Ascending aorta (tissue), 2 donors: Measurements from ENCODE around the gene CHCHD3. TPM values are rescaled to one million over a fixed set of nuclear protein-coding genes. Genes with fewer than 3 reads are reported as not detected.

Experiments
- DNase-seq, 2 donors: peaks; one replicate each; pipeline ENCODE4 v3.0.0-alpha.2; 2019; ENCODE audit warnings: low spot score in 2 of 2
- H3K27ac ChIP-seq, 2 donors: fragments of 200-600 bp; sonication (generic); one replicate each; pipeline ENCODE4 v1.5.1; 2016 to 2017; ENCODE audit warnings: mild to moderate bottlenecking in 1 of 2
- H3K27me3 ChIP-seq: fragments of 200-600 bp; sonication (generic); one replicate; pipeline ENCODE4 v1.5.1; 2017
- H3K36me3 ChIP-seq, 2 donors: fragments of 200-600 bp; sonication (generic); one replicate each; pipeline ENCODE4 v1.5.1; 2016
- H3K4me1 ChIP-seq, 2 donors: fragments of 200-600 bp; sonication (generic); one replicate each; pipeline ENCODE4 v1.5.1; 2016 to 2017; ENCODE audit warnings: mild to moderate bottlenecking in 1 of 2
- H3K4me3 ChIP-seq, 2 donors: fragments of 200-600 bp; sonication (generic); one replicate each; pipeline ENCODE4 v1.5.1; 2016 to 2017; ENCODE audit warnings: mild to moderate bottlenecking in 1 of 2
- H3K9me3 ChIP-seq, 2 donors: fragments of 200-600 bp; sonication (generic); one replicate each; pipeline ENCODE4 v1.5.1; 2016
- intact Hi-C: fragments of 100-400 bp; cut with DNase I; formaldehyde crosslinking; loops from one replicate; pipeline ENCODE4 v1.15.1; 2023
- total RNA-seq: library from RNA; depleted of rRNA; stranded (reverse); fragments of >200 nt; gene quantifications from one replicate; pipeline ENCODE4 v1.1.0, GENCODE V29; 2016
- TF ChIP-seq, protein P1 (sequence below), 3 experiments: fragments of 200-600 bp in 2 of 3; fragments of 450-650 bp in 1 of 3; sonication (generic) in 2 of 3; IDR thresholded peaks; one replicate each; pipeline ENCODE4 v1.5.1; 2016 to 2019; ENCODE audit warnings: antibody characterized with exemption in 3 of 3, mild to moderate bottlenecking in 1 of 3, moderate library complexity in 1 of 3

CHCHD3 gene
- total RNA-seq, 1 donor from 2014 or later = 26.2 TPM

- intact Hi-C loops = no loop called here
- Histone ChIP-seq H3K4me3 (no peak overlapping the region), H3K4me1 (peaks cover 0 to 4% of the 10 kb centered on the region in 2 donors), H3K27ac (peak overlapping the region; percentile 7 to 44), H3K9me3 (no peaks in the 10 kb centered on the region), H3K36me3 (peaks cover 6 to 18% of the 10 kb centered on the region in 2 donors), H3K27me3 (no peaks in the 10 kb centered on the region)
- no peak for DNase-seq
- TF ChIP-seq, protein P1, sequence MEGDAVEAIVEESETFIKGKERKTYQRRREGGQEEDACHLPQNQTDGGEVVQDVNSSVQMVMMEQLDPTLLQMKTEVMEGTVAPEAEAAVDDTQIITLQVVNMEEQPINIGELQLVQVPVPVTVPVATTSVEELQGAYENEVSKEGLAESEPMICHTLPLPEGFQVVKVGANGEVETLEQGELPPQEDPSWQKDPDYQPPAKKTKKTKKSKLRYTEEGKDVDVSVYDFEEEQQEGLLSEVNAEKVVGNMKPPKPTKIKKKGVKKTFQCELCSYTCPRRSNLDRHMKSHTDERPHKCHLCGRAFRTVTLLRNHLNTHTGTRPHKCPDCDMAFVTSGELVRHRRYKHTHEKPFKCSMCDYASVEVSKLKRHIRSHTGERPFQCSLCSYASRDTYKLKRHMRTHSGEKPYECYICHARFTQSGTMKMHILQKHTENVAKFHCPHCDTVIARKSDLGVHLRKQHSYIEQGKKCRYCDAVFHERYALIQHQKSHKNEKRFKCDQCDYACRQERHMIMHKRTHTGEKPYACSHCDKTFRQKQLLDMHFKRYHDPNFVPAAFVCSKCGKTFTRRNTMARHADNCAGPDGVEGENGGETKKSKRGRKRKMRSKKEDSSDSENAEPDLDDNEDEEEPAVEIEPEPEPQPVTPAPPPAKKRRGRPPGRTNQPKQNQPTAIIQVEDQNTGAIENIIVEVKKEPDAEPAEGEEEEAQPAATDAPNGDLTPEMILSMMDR (IDR thresholded peaks at IDR 0.05) = no peak
Measured at GRCh38 chr7:133064082-133064820, 17.6 kb downstream of the CHCHD3 start.

GRCh38 chr7:133061792-133062191 lies 20.1 kb downstream of the CHCHD3 start:
- TF ChIP-seq, protein P1 (IDR thresholded peaks at IDR 0.05) = no peak

DNA sequence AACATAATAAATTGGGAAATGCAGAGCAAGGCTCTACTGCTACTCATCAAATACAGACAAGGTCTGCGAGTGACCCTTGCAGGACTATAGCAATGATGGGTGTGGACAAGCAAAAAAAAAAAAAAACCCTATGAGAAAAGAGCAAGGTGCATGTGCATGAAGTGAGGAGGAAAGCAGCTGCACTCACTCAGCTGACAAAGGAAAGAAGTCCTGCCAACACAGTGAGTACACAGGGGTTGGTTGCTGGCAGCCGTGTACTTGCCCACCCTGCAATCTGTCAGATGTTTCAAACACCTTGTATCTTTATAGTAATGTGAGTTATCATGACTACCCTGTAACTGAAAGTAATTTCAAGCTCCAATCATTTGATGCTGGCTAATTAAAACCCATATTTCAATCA lies 20.5 kb downstream of the CHCHD3 start:
- DNase-seq = no peak
- Histone ChIP-seq H3K4me3 (no peak overlapping the region), H3K4me1 (peaks cover 0 to 4% of the 10 kb centered on the region in 2 donors), H3K27me3 (no peaks in the 10 kb centered on the region), H3K36me3 (no peaks in the 10 kb centered on the region), H3K27ac (no peak overlapping the region), H3K9me3 (no peaks in the 10 kb centered on the region)
- intact Hi-C loops = no loop called here
- TF ChIP-seq, protein P1 (IDR thresholded peaks at IDR 0.05) = no peak

More at GRCh38 chr7:133061792-133062191, 20.1 kb downstream of the CHCHD3 start:
- no peaks in the 10 kb centered on the region for H3K9me3 ChIP-seq
- no peaks in the 10 kb centered on the region for H3K36me3 ChIP-seq
- H3K27me3 ChIP-seq = no peaks in the 10 kb centered on the region
- H3K4me1 ChIP-seq = peaks cover 0 to 4% of the 10 kb centered on the region in 2 donors
- no peak overlapping the region for H3K27ac ChIP-seq
- no peak for DNase-seq
- no peak overlapping the region for H3K4me3 ChIP-seq
- intact Hi-C loops = no loop called here

DNA sequence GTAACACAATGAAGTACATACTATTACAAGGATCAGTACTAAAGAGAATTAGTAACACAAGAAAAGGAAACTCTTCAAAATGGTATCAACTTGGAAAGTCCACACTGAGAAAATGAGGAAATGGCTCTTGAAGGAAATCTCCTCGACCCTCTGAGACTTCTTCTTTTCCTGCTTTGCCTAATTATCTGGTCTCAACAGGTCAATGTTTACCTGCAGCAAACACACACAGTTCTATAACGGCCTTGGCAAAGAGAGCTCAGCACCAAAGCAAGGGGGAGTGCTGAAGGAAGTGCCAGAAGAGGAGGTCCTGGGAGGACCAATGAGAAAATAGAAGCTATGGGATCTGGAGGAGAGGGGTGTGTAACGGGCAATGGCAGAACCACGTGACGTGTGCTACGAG lies 21.9 kb downstream of the CHCHD3 start:
- Histone ChIP-seq H3K4me3 (no peak overlapping the region), H3K4me1 (peaks cover 0 to 4% of the 10 kb centered on the region in 2 donors), H3K27me3 (no peaks in the 10 kb centered on the region), H3K27ac (no peak overlapping the region), H3K36me3 (no peaks in the 10 kb centered on the region), H3K9me3 (no peaks in the 10 kb centered on the region)
- no peak for DNase-seq
- TF ChIP-seq, protein P1 (IDR thresholded peaks at IDR 0.05) = no peak
- intact Hi-C loops = no loop called here

GRCh38 chr7:133059263-133059662 lies 22.6 kb downstream of the CHCHD3 start:
- Histone ChIP-seq H3K9me3 (no peaks in the 10 kb centered on the region), H3K4me1 (peaks cover 0 to 4% of the 10 kb centered on the region in 2 donors), H3K27ac (no peak overlapping the region), H3K4me3 (no peak overlapping the region), H3K27me3 (no peaks in the 10 kb centered on the region), H3K36me3 (no peaks in the 10 kb centered on the region)
- TF ChIP-seq, protein P1 (IDR thresholded peaks at IDR 0.05) = no peak
- intact Hi-C loops = no loop called here
- no peak for DNase-seq
